ENCODE measurements around the gene ZNF580.

GRCh38 chr19:55645512-55645881 is 4.7 kb downstream of the ZNF580 start:
- TF ChIP-seq, protein P1, sequence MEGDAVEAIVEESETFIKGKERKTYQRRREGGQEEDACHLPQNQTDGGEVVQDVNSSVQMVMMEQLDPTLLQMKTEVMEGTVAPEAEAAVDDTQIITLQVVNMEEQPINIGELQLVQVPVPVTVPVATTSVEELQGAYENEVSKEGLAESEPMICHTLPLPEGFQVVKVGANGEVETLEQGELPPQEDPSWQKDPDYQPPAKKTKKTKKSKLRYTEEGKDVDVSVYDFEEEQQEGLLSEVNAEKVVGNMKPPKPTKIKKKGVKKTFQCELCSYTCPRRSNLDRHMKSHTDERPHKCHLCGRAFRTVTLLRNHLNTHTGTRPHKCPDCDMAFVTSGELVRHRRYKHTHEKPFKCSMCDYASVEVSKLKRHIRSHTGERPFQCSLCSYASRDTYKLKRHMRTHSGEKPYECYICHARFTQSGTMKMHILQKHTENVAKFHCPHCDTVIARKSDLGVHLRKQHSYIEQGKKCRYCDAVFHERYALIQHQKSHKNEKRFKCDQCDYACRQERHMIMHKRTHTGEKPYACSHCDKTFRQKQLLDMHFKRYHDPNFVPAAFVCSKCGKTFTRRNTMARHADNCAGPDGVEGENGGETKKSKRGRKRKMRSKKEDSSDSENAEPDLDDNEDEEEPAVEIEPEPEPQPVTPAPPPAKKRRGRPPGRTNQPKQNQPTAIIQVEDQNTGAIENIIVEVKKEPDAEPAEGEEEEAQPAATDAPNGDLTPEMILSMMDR (IDR thresholded peaks at IDR 0.05), result no peak
- TF ChIP-seq EZH2phosphoT487 (IDR thresholded peaks at IDR 0.05), result no peak

Data from neural progenitor cell (in vitro differentiated cells).